Measurements from ENCODE around the gene RAPGEF3. TPM values are rescaled to one million over a fixed set of nuclear protein-coding genes. Genes with fewer than 3 reads are reported as not detected.

The RAPGEF3 gene
- total and polyA plus RNA-seq, 2 experiments from 2014 or later, result 2.1 to 2.6 TPM

GRCh38 chr12:47754881-47755280, 3.8 kb downstream of the RAPGEF3 start:
- Histone ChIP-seq H3K79me2 (no peaks in the 10 kb centered on the region), H3K27ac (no peak overlapping the region), H3K4me2 (no peak overlapping the region), H3K9me2 (replicated peaks; ENCODE audit: insufficient read depth) (no peaks in the 10 kb centered on the region), H3K4me1 (ENCODE audit: insufficient read depth) (peaks cover 27% of the 10 kb centered on the region), H3K36me3 (replicated peaks; ENCODE audit: insufficient read depth, low read depth) (no peaks in the 10 kb centered on the region), H3K4me3 (no peak overlapping the region), H2AFZ (no peak overlapping the region), H3K9me3 (ENCODE audit: low read depth) (no peaks in the 10 kb centered on the region), H3K27me3 (no peaks in the 10 kb centered on the region), H4K20me1 (ENCODE audit: insufficient read depth, poor library complexity, severe bottlenecking) (no peaks in the 10 kb centered on the region)
- WGBS (ENCODE audit: low lambda C conversion rate, missing lambda C conversion rate), result 80% methylated on average over 3 of the region's 3 CpGs
- TF ChIP-seq EZH2 (IDR thresholded peaks at IDR 0.05; ENCODE audit: borderline replicate concordance) (no peak), CTCF (IDR thresholded peaks at IDR 0.05; ENCODE audit: poor library complexity) (no peak), EZH2phosphoT487 (IDR thresholded peaks at IDR 0.05; ENCODE audit: low read depth, severe bottlenecking, unreplicated experiment) (no peak)
- no peak for DNase-seq (ENCODE audit: low spot score)

- WGBS (ENCODE audit: low lambda C conversion rate, missing lambda C conversion rate), result 89% methylated on average over 4 of the region's 4 CpGs
- Histone ChIP-seq H3K9me2 (replicated peaks; ENCODE audit: insufficient read depth) (no peaks in the 10 kb centered on the region), H2AFZ (no peak overlapping the region), H3K27me3 (no peaks in the 10 kb centered on the region), H3K36me3 (replicated peaks; ENCODE audit: insufficient read depth, low read depth) (no peaks in the 10 kb centered on the region), H4K20me1 (ENCODE audit: insufficient read depth, poor library complexity, severe bottlenecking) (no peaks in the 10 kb centered on the region), H3K4me1 (ENCODE audit: insufficient read depth) (peaks cover 22% of the 10 kb centered on the region), H3K4me2 (no peak overlapping the region), H3K9me3 (ENCODE audit: low read depth) (no peaks in the 10 kb centered on the region), H3K79me2 (no peaks in the 10 kb centered on the region), H3K4me3 (no peak overlapping the region), H3K27ac (peak overlapping the region; percentile 3)
- DNase-seq (ENCODE audit: low spot score), result no peak
- TF ChIP-seq CTCF (IDR thresholded peaks at IDR 0.05; ENCODE audit: poor library complexity), result no peak
- no peak for TF ChIP-seq EZH2 (IDR thresholded peaks at IDR 0.05; ENCODE audit: borderline replicate concordance)
- no peak for TF ChIP-seq EZH2phosphoT487 (IDR thresholded peaks at IDR 0.05; ENCODE audit: low read depth, severe bottlenecking, unreplicated experiment)
These were observed 4.6 kb downstream of the RAPGEF3 start for GRCh38 chr12:47754126-47754525.

- Histone ChIP-seq H3K27me3 (no peaks in the 10 kb centered on the region), H4K20me1 (ENCODE audit: insufficient read depth, poor library complexity, severe bottlenecking) (no peaks in the 10 kb centered on the region), H3K4me1 (ENCODE audit: insufficient read depth) (peaks cover 17% of the 10 kb centered on the region), H3K9me3 (ENCODE audit: low read depth) (no peaks in the 10 kb centered on the region), H3K4me3 (no peak overlapping the region), H3K4me2 (no peak overlapping the region), H3K79me2 (no peaks in the 10 kb centered on the region), H3K9me2 (replicated peaks; ENCODE audit: insufficient read depth) (no peaks in the 10 kb centered on the region), H2AFZ (no peak overlapping the region), H3K36me3 (replicated peaks; ENCODE audit: insufficient read depth, low read depth) (no peaks in the 10 kb centered on the region), H3K27ac (peak overlapping the region; percentile 3)
- WGBS (ENCODE audit: low lambda C conversion rate, missing lambda C conversion rate), result 67% methylated on average over 11 of the region's 11 CpGs
- no peak for DNase-seq (ENCODE audit: low spot score)
- TF ChIP-seq CTCF (IDR thresholded peaks at IDR 0.05; ENCODE audit: poor library complexity) (no peak), EZH2 (IDR thresholded peaks at IDR 0.05; ENCODE audit: borderline replicate concordance) (no peak), EZH2phosphoT487 (IDR thresholded peaks at IDR 0.05; ENCODE audit: low read depth, severe bottlenecking, unreplicated experiment) (no peak)
These were observed 5.4 kb downstream of the RAPGEF3 start for GRCh38 chr12:47753021-47754001.
